PC-3 (cell line): ENCODE measurements around the gene MPZL1.

Experiments
- CTCF ChIP-seq: fragments of 300-600 bp; sonication (generic); conservative IDR thresholded peaks from 2 replicates; pipeline ENCODE4 v1.5.1; 2017; ENCODE audit warnings: antibody characterized with exemption, low read depth, mild to moderate bottlenecking, low read length
- EZH2 ChIP-seq: fragments of 300-600 bp; sonication (generic); IDR thresholded peaks from one replicate; pipeline ENCODE4 v1.6.1; 2017; ENCODE audit warnings: antibody characterized with exemption, mild to moderate bottlenecking, low read length; ENCODE audit not compliant: unreplicated experiment
- EZH2phosphoT487 ChIP-seq: fragments of 300-600 bp; sonication (generic); IDR thresholded peaks from 2 replicates; pipeline ENCODE4 v1.6.1; 2018; ENCODE audit warnings: mild to moderate bottlenecking, antibody characterized with exemption, low read length, borderline replicate concordance

- no peak for TF ChIP-seq CTCF
- no peak for TF ChIP-seq EZH2
- no peak for TF ChIP-seq EZH2phosphoT487
These were observed 63.2 kb downstream of the MPZL1 start for GRCh38 chr1:167784876-167785550.
